CD4-positive, alpha-beta T cell treated with Interleukin-6 at 100 ng/mL for 8 hours (primary cell): Measurements from ENCODE around the gene REV1.
"Not testable (repeated sequence)": the region's sequence is repeated elsewhere in the genome, so short reads cannot be mapped to it uniquely, and the experiment has no call there.

Experiments
- DNase-seq: peaks from one replicate; pipeline ENCODE4 v3.0.0-alpha.2; 2020; ENCODE audit warnings: mixed read lengths, low spot score

Gene REV1

DNA sequence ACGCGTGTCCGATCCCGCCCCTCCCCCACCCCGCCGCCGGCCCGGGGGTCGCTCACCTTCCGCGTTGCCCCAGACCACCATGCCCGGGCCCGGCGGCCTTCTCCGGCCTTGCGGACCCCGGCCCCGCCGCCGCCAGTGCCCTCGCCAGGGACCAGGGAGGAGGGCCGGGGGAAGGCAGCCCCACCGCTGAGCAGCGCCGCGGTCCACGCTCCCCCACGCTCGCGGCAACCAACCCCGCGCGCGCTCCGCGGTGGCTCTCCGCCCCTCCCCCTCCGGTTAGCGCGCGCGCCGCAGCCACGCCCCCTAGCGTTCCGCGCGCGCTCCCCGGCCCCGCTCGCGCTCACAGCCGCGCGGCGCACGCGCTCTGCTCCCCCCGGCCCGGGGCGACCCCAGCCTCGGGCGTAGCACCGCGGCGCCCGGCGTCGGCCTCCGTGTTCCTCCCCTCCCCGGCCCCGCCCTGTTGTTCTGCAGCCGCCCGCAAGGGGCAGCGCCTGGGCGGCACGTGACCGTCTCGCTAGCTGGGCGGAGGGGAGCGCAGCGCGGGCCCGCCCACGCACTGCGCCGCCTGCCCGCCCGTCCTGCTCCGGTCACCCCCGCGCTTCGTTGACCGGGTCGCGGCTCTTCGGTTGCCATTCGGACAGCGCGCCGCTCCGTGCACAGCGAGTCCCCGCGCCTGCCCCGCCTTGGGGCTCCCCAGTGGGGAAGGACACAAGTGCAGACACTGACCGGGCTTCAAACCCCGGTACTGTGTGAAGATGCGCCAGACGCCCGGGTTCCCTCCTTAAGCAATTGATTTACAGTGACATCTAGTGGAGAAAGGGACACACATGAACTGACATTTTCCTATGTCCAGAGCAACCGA, at the start of gene REV1:
TSS of gene REV1 (minus strand) at position 257 of the 862 bp plus-strand sequence. CDS start 25,042 bp downstream, outside the sequence.
- DNase-seq: peak; percentile 93

DNA sequence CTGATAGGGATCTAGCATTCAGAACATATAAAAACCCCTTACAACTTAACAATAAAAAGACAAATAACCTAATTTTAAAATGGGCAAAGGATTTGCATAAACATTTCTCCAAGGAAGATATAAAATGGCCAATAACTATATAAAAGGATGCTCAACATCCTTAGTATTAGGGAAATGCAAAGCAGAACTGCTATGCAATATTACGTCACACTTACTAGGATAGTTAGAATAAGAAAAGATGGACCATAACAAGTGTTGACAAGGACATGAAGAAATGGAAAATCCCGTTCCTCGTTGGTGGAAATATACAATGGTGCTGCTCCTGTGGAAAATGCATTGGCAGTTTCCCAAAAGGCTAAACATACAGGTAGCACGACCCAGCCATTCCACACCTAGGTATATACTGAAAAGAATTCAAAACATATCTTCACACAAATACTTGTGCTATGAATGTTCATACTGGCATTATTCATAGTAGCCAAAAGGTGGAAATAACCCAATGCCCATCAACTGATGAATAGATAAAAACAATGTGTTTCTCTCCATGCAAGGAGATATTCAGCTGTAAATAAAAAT, 48.2 kb upstream of the REV1 start:
- DNase-seq: no peak

DNA sequence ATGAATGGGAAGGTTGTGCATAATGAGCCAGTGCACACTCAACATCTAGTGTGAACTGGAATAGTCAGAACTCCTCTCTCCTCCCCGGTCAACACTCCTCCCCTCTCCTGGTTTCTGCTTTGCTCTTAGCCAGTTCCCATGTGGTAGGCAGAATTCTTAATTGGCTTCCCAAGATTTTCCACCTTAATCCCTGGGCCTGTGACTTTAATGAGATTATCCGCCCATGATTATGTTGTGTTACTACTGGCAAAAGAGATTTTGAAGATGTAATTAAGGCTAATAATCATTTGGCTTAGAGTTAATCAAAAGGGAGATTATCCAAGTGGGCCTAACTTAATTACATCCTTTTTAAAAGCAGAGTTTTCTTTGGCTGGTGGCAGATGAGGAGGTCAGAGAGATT, 34.2 kb upstream of the REV1 start:
- DNase-seq: no peak

DNA sequence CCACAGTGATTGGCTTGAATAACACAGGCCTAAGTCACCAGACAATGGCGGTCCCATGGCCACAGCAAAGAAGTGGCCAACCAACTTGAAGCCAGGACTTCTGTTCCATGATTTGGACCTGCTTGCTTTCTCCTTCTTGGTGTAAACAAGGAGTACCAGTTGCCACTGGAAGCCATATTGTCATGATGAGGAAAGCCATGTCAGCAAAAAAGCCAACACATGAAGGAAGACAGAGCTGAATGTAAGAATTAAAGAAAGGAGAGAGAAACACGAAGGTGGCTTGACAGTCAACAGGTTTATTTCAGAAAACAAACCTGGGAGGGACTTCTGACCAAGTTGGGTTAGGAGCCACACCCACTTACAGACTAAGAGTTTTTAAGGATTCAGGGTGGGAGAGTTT, 32.3 kb upstream of the REV1 start:
- DNase-seq: no peak

DNA sequence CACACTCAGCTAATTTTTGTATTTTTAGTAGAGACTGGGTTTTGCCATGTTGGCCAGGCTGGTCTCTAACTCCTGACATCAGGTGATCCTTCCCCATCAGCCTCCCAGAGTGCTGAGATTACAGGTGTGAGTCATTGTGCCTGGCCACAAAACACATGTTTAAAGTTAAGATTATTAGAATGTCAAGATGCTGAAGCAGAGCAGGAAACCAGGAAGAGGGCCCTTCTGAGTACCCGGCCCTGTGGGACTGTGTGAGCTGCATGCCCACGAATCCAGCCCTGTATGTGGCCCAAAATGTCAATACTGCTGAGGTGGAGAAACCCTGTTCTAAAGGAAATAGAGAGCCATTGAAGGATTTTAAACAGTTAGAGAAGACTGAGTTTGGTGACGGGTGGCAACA, 31.0 kb upstream of the REV1 start:
- no peak for DNase-seq

DNA sequence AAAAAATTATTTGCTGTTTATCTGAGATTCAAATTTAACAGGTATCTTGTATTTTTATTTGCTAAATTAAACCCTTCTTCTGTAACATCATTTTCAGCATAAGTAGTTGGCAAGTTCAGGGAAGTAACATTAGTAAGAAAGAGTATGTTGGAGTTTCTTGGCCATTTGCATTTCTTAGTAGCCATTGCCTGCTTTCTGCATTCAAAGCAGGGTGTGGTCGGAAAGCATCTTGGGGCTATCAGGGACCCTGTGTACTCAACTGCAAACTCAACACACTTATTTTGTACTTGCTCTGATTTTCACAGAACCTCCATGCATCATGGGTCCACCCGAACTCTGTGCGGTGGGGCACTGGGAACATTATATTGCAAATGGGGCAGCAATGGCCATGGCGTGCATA, 30.4 kb upstream of the REV1 start:
- no peak for DNase-seq

DNA sequence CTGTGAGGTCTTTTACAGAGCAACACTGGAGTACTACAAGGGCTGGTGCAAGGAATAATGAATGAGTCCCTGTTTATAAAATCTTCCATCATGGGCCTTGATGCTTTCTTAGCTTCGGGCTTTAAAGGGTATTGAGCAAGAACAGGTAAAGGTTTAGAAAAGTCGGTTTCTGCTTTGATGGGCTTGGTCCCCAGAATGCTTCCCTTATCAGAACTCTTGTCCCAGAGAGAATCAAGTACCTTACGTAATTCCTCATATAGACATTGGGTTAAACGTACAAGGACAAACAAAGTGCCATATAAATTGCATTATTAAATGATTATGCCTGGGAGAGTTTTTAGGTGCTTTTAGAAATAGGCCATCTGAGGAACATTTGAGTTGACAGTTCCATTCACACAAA, 24.5 kb upstream of the REV1 start:
- DNase-seq: no peak

DNA sequence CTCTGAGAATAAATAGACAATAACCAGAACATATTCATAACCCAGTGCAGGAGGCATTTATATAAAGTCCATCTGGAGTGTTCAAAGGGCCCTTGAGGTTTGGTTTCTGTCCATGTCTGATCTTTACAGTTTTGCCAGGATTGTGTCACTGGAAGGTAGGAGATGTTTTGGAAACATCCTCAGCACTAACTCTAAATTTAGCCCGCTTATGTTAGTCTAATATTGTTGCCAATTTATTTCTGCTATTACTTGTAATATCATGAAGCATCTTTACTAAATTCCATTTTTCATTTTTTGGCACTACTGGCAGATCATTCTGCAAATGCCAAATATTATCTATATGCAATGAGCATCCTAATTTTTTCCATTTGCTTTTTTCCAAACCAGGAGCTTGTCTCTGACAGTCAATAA, 22.4 kb upstream of the REV1 start:
- no peak for DNase-seq

DNA sequence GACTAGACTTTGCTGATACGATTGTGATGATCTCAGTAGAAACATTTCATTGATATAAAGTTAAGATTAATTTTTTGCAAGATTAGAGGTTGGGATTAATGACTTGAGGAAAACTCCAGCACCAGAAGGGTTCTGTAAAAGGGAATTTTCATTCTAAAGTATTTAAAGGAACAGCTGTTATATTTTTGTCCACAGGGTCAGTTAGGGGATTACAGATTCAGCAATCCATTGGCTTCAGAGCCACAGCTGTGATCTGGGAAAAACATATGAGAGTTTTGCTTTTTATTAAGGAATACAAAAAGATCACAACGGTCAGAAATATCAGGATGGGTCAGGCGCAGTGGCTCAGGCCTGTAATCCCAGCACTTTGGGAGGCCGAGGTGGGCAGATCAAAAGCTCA, 19.6 kb upstream of the REV1 start:
- DNase-seq: no peak

DNA sequence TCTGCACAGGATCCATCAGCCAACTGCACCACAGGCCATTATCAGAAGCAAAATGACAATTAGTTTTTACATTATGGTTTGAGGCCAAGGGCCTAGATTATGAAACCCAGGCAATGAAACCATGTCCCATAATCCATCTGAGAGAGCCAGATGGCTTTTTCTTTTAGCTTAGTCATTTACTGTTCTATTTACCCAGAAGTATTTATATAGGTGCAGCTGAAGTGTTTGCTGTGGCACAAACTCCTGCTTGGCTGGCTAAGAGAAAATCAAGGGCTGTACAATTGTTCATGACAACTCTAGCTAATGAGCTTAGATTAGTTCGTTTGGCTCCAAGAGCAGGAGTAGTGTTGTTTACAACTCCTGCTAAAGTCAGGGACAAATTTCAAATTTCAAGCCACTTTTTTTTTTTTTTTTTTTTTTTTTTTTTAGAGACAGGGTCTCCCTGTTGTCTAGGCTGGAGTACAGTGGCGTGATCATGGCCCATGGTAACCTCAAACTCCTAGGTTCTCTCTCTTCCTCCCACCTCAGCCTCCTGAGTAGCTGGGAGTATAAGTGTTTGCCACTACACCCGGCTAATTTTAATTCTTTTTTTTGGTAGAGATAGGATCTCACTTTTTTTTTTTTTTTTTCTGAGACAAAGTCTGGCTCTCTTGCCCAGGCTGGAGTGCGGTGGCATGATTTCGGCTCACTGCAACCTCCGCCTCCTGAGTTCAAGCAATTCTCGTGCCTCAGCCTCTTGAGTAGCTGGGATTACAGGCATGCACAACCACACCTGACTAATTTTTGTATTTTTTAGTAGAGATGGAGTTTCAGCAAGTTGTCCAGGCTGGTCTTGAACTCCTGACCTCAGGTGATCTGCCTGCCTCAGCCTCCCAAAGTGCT, 18.4 kb upstream of the REV1 start:
- no peak for DNase-seq

DNA sequence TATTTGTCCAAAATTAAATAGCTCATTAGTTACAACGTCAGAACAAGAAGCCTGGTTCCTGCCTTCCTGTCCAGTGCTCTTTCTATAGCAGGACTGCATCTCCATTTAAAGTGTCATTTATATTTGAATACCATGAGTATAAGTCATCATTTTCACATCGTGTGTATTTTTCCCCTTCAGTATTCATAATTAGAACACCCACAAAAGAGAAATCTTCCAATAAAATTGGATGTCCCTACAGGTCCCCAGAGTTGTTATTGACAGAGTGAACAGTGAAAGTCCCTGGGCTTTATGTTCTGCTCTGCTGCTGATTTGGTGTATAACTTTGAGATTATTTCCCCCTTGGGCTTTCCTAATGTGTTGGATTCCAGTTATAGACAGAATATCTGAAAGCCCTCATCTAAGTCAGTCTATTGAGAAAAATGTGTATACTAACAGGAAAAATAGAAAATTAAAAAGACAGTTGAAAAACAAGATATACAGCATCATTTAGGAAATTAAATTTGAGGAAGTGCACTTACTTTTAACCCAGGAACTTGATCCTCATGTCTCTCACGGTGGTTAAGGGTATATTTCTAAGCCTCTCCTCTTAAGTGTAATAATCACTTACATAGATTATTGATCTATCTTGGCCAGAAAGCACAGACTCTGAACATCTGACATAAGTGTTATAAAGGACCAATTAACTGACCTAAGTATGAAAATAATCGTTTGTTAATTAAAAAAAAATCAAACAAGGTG, 15.2 kb upstream of the REV1 start:
- DNase-seq: no peak

DNA sequence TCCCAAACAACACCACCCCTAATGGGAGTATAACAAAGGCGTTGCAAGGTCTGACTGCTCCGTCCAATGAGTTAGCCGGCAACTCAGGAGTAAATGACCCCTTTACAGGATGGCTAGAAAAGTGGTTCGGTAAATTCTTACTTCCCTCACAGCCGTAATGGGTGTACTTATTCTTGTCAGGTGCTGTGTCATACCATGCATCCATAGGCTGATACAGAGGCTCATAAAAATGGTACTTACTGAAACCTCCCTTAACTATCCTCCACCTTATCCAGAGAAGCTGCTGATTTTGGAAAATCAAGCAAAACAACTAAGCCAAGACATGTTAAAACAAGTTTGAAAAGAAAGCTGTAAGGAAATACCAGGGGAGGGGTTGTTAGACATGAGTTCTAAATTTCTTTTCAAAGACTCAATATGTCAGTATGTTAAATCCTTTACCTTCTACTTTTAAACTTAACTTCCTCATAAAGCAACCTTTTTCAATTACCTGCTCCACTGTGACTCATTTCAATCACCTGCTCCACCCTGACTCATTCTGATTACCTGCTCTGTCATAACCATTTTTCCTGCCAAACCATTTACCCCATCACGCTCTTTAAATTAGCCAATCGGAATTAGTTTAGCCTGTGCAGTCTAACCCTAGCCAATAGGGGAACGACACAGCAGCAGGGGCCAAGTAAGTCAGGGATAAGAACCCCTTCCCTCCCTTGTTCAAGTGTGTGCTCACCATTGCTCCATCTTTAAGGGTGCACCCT, 14.0 kb upstream of the REV1 start:
- not testable (repeated sequence) for DNase-seq

DNA sequence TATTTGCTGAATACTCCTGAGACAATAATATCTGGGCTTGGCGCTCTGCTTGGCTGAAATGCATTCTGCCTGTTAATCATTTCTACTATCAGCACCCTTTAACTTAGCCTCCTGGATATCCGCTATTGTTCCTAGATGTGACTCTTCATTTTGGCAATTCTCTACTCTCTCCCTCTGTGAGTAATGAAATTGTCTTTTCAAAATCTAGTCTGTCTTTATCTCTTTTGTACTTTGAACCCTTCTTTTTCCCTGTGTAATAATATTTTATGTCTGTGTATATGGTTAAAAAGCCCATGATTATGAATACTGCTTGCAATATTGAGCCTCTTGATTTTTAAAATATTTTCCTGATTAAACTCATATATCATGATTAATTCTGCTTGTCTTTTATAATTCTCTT, 6.2 kb upstream of the REV1 start:
- no peak for DNase-seq

DNA sequence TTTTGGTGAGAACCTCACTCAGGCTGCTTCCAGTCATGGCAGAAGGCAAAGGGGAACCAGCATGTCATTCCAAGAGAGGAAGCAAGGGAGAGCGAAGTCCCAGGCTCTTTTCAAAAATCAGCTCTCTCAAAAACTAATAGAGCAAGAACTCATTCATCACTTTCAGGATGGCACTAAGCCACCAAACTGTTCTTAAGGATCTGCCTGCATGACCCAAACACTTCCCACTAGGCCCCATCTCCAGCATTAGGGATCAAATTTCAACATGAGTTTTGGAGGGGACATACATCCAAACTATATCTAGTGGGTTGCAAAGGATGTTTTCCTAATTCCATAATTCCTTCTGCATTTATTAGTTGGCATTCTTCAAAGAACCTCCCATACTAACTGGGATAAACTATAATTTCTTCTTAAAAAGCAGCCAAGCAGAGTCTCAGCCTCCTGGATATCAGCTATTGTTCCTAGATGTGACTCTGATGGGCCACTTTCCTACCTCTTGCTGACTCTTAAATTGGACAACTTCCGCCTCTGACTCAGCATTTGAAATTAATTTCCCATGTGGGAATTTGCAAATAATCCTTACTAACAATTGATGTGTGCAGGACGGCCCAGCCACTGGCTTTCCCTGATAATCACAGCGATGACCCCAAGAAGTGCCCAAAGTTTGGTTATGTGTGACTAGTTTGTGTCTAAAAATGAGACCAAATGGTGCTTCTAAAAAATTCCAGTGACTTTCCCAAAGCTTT, 5.5 kb upstream of the REV1 start:
- no peak for DNase-seq

DNA sequence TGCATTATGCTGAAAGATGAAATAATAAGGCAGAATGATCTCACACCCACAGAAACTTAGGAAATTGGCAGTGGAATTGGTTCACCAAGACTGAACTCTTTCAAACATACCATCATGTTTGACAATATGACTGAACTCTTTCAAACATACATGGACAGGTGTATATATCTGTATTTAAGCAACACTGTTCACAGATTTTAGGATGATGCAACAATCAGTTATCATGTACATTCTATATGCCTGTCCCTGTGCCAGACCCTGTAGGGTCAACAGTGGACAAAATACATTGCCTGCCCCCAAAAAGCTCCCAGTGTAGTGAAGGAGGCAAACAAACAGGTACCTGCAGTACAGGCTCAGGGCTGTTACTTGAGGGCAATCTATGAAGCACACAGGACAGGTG, 2.9 kb upstream of the REV1 start:
- no peak for DNase-seq

DNA sequence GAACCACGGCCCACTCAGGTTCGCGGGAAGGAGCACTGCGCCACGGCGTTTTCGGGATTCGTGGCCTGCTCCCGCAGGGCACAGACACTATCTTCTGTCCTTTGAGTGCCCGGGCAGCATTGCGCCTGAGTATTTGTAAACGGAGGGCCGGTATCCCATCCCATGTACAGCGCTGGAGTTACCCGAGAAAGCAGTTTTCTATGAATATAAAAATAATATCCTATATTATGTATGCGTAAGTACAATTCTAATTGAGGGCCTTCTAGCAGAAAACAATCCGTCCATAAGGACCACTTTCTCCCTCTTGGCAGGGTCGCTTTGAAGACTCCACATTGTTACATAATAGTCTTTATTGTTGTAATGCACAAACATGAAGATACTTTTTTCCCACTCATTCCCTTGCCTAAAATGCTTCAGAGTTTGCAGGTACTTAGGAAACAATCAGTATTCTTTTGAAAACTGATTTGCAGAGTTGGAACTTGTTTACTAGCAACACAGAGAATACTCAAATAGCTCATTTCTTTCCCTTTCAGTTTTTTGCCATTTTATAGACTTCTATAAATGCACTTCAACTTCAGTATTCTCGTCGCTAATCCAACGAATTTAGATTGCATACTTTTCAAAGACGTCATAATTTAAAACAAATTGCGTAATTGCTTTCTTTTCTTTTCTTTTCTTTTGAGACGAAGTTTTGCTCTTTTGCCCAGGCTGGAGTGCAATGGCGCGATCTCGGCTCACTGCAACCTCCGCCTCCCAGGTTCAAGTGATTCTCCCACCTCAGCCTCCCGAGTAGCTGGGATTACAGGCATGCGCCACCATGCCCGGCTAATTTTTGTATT, 1.0 kb upstream of the REV1 start:
- DNase-seq: no peak

DNA sequence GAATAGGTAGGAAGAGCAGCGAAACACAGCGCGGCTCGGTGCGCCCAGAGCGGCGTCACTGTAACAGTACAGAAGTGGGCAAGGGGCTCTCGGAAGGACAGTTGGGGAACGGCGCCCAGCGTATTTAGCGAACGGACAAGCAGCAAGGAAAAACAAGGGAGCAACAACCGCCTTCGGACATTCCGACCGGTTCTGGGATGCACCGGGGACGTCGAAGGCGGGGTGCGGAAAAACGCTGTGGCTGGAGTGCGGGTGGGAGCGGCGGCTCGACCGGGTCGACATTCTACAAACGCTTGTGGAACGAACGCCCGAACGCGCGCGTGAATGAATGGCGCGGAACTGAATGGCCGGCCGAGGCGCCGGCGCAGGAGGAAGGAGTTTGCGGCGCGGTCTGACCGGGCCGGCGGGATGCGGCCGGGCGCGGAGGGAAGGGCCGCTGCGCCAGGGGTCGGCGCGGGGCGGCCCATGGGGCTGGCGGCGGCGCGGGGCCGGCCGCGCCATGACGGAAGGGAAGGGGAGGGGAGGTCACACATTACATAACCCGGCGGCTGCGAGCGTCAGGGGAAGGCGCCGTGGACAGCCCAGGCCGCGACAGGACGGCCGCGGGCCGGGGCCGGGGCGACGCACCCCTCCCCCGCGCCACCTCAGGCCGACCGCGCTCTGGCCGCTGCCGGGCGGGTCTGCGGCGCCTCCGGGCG, 605 bp downstream of the REV1 start:
- DNase-seq: peak; percentile 29

DNA sequence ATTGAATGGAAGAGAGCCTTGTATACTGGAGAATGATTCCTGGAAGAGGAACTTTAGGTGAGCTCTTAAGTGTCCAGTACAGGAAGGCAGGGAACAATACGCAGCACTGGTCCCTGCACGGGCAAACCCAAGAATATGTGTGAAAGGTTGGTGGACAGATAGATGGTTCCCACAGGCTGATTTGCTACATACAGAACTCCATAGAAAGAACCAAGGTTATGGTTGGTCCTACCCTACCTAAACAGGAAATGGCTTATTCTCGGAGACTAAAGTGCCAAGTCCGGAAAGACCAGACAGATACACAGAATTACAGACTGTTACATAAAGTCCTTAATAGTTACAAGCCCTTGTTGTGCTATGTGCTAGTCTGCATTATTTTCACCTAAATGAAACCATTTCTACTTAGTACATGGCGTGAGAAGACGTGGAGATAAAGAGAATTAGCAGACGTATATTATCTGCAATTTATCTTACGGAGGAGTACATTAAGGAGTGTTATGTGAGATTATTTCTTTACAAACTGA, 1.2 kb downstream of the REV1 start:
- no peak for DNase-seq

DNA sequence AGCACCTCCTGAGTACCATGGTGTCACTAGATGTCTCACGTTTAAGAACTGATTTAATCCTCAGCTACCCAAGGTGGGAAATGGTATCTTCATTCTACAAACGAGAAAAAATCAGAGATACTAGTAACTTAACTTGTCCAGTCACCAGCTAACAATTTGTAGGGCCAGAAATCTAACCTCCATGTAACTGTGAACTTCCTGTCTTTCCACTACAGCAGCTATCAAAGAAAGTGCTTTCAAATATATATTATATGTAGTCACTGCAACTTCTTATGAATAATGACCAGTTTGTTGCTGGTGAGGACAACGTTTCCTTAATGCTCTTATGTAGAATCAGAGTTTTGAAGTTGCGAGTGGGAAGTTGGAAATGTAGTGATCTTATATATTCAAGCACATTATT, 1.9 kb downstream of the REV1 start:
- no peak for DNase-seq
